Left forelimb (tissue), 1 donor: ENCODE results near the gene CHAF1A.

Experiments used
- DNase-seq: peaks from one replicate; pipeline ENCODE4 v3.0.0-alpha.2; 2018; ENCODE audit warnings: low spot score

CHAF1A gene

GRCh38 chr19:4441994-4442818 lies 39.8 kb downstream of the CHAF1A start:
- DNase-seq: no peak

- DNase-seq: no peak
Measured at GRCh38 chr19:4442819-4443146, 40.3 kb downstream of the CHAF1A start.

- no peak for DNase-seq
Measured at GRCh38 chr19:4443188-4443587, 40.7 kb downstream of the CHAF1A start.

- DNase-seq: no peak
Measured at GRCh38 chr19:4443966-4444764, 41.7 kb downstream of the CHAF1A start.

GRCh38 chr19:4444765-4445741 lies 42.6 kb downstream of the CHAF1A start:
- no peak for DNase-seq

GRCh38 chr19:4445963-4446703 lies 43.7 kb downstream of the CHAF1A start:
- DNase-seq: no peak

GRCh38 chr19:4446704-4447200 lies 44.3 kb downstream of the CHAF1A start:
- DNase-seq: no peak

- DNase-seq: no peak
Measured at GRCh38 chr19:4447327-4448146, 45.1 kb downstream of the CHAF1A start.

- DNase-seq: no peak
Measured at GRCh38 chr19:4448147-4448985, 45.9 kb downstream of the CHAF1A start.

GRCh38 chr19:4449022-4449638 lies 46.7 kb downstream of the CHAF1A start:
- DNase-seq: peak; percentile 78

- no peak for DNase-seq
Measured at GRCh38 chr19:4449639-4450028, 47.2 kb downstream of the CHAF1A start.

GRCh38 chr19:4452230-4452990 lies 50.0 kb downstream of the CHAF1A start:
- peak; percentile 63 for DNase-seq

GRCh38 chr19:4453232-4454179 lies 51.1 kb downstream of the CHAF1A start:
- peak; percentile 64 for DNase-seq

GRCh38 chr19:4454747-4455718 lies 52.6 kb downstream of the CHAF1A start:
- DNase-seq: peak; percentile 76

- DNase-seq: peak; percentile 71
Measured at GRCh38 chr19:4455719-4456475, 53.5 kb downstream of the CHAF1A start.
